MM.1S (cell line): ENCODE data around the gene RAB5A.
"Not testable (repeated sequence)": the region's sequence is repeated elsewhere in the genome, so short reads cannot be mapped to it uniquely, and the experiment has no call there.

Source experiments
- DNase-seq: peaks from one replicate; pipeline ENCODE4 v3.0.0-alpha.2; 2015
- H2AFZ ChIP-seq: fragments of 300-600 bp; sonication (generic); 2 replicates; pipeline ENCODE4 v1.6.0; 2016; ENCODE audit warnings: antibody characterized with exemption, low read length
- H3F3A ChIP-seq: fragments of 300-600 bp; sonication (generic); 2 replicates; pipeline ENCODE4 v1.6.1; 2016; ENCODE audit warnings: mild to moderate bottlenecking, antibody characterized with exemption, low read length, moderate library complexity, mixed read lengths; ENCODE audit not compliant: insufficient read depth
- H3K27ac ChIP-seq: fragments of 300-600 bp; sonication (generic); 2 replicates; pipeline ENCODE4 v1.5.1; 2016; ENCODE audit warnings: mild to moderate bottlenecking, low read length
- H3K27me3 ChIP-seq: fragments of 300-600 bp; sonication (generic); replicated peaks from 2 replicates; pipeline ENCODE4 v1.6.0; 2016; ENCODE audit warnings: low read length; ENCODE audit not compliant: insufficient read depth
- H3K36me3 ChIP-seq: fragments of 300-600 bp; sonication (generic); replicated peaks from 2 replicates; pipeline ENCODE4 v1.6.1; 2016; ENCODE audit warnings: mild to moderate bottlenecking, low read length, mixed read lengths; ENCODE audit not compliant: insufficient read depth
- H3K4me1 ChIP-seq: fragments of 300-600 bp; sonication (generic); 2 replicates; pipeline ENCODE4 v1.6.1; 2016; ENCODE audit warnings: low read length, mixed read lengths
- H3K4me2 ChIP-seq: fragments of 300-600 bp; sonication (generic); 2 replicates; pipeline ENCODE4 v1.6.0; 2016; ENCODE audit warnings: low read depth, low read length
- H3K4me3 ChIP-seq: fragments of 300-600 bp; sonication (generic); 2 replicates; pipeline ENCODE4 v1.5.1; 2016; ENCODE audit warnings: low read length, mixed read lengths
- H3K79me2 ChIP-seq: fragments of 300-600 bp; sonication (generic); 2 replicates; pipeline ENCODE4 v1.6.1; 2016; ENCODE audit warnings: mixed run types, low read length, mixed read lengths
- H3K9ac ChIP-seq: fragments of 300-600 bp; sonication (generic); 2 replicates; pipeline ENCODE4 v1.6.1; 2016; ENCODE audit warnings: low read length, mixed read lengths
- H3K9me2 ChIP-seq: fragments of 300-600 bp; sonication (generic); replicated peaks from 2 replicates; pipeline ENCODE4 v1.6.1; 2016; ENCODE audit warnings: mild to moderate bottlenecking, low read length, mixed read lengths; ENCODE audit not compliant: insufficient read depth
- H3K9me3 ChIP-seq: fragments of 300-600 bp; sonication (generic); replicated peaks from 2 replicates; pipeline ENCODE4 v1.6.1; 2016; ENCODE audit warnings: mild to moderate bottlenecking, low read length, mixed read lengths; ENCODE audit not compliant: insufficient read depth
- H4K20me1 ChIP-seq: fragments of 300-600 bp; sonication (generic); 2 replicates; pipeline ENCODE4 v1.6.1; 2016; ENCODE audit warnings: mild to moderate bottlenecking, low read length, moderate library complexity, mixed read lengths; ENCODE audit not compliant: insufficient read depth
- CTCF ChIP-seq: fragments of 300-600 bp; sonication (generic); IDR thresholded peaks from 2 replicates; pipeline ENCODE4 v1.5.1; 2016; ENCODE audit warnings: antibody characterized with exemption, low read length, mixed read lengths
- EZH2 ChIP-seq: fragments of 300-600 bp; sonication (generic); optimal IDR thresholded peaks from 2 replicates; pipeline ENCODE3; 2017; ENCODE audit warnings: low read depth, mild to moderate bottlenecking, antibody characterized with exemption, low read length, mixed read lengths
- EZH2phosphoT487 ChIP-seq: fragments of 300-600 bp; sonication (generic); IDR thresholded peaks from 2 replicates; pipeline ENCODE4 v1.6.1; 2018; ENCODE audit warnings: antibody characterized with exemption, low read length

RAB5A gene

GRCh38 chr3:19948226-19948591 lies 1.3 kb downstream of the RAB5A start:
- Histone ChIP-seq H3K27me3 (no peaks in the 10 kb centered on the region), H3K79me2 (peaks cover 61% of the 10 kb centered on the region), H3K4me3 (peak overlapping the region; percentile 95), H3F3A (peaks cover 16% of the 10 kb centered on the region), H3K36me3 (no peaks in the 10 kb centered on the region; the same call in 1 of the 2 replicates), H3K9me3 (no peaks in the 10 kb centered on the region), H3K27ac (peak overlapping the region; percentile 94; the same call in 1 of the 2 replicates), H3K4me2 (peak overlapping the region; percentile 85), H3K9me2 (no peaks in the 10 kb centered on the region), H3K4me1 (peaks cover 17% of the 10 kb centered on the region), H4K20me1 (peaks cover 17% of the 10 kb centered on the region; the same call in 1 of the 2 replicates), H2AFZ (peak overlapping the region; percentile 74; the same call in 1 of the 2 replicates), H3K9ac (peak overlapping the region; percentile 96)
- TF ChIP-seq CTCF = no peak
- TF ChIP-seq EZH2 = no peak
- no peak for TF ChIP-seq EZH2phosphoT487
- no peak for DNase-seq

GRCh38 chr3:19950316-19950715 lies 3.4 kb downstream of the RAB5A start:
- Histone ChIP-seq H3K9me2 (no peaks in the 10 kb centered on the region), H3K4me2 (no peak overlapping the region), H3F3A (peaks cover 16% of the 10 kb centered on the region), H3K9me3 (no peaks in the 10 kb centered on the region), H3K27me3 (no peaks in the 10 kb centered on the region), H3K36me3 (peaks cover 6% of the 10 kb centered on the region; the same call in 1 of the 2 replicates), H3K79me2 (peaks cover 82% of the 10 kb centered on the region), H3K4me3 (no peak overlapping the region), H4K20me1 (peaks cover 19% of the 10 kb centered on the region; the same call in 1 of the 2 replicates), H3K9ac (no peak overlapping the region), H2AFZ (no peak overlapping the region), H3K4me1 (peaks cover 17% of the 10 kb centered on the region), H3K27ac (no peak overlapping the region)
- DNase-seq = no peak
- TF ChIP-seq CTCF = no peak
- no peak for TF ChIP-seq EZH2phosphoT487
- no peak for TF ChIP-seq EZH2

- TF ChIP-seq EZH2phosphoT487 = no peak
- TF ChIP-seq EZH2 = no peak
- no peak for TF ChIP-seq CTCF
- peaks cover 11% of the 10 kb centered on the region; the same call in 1 of the 2 replicates for H4K20me1 ChIP-seq
- H2AFZ ChIP-seq = no peak overlapping the region
These were observed 7.8 kb downstream of the RAB5A start for GRCh38 chr3:19954676-19955075.

GRCh38 chr3:19957354-19957753 lies 10.5 kb downstream of the RAB5A start:
- H4K20me1 ChIP-seq, H3K4me2 ChIP-seq: not testable (repeated sequence)

More at GRCh38 chr3:19954676-19955075, 7.8 kb downstream of the RAB5A start:
- no peaks in the 10 kb centered on the region for H3K9me3 ChIP-seq
- peaks cover 96% of the 10 kb centered on the region for H3K79me2 ChIP-seq
- no peaks in the 10 kb centered on the region for H3F3A ChIP-seq
- DNase-seq = no peak
- no peak overlapping the region for H3K4me2 ChIP-seq
- H3K9ac ChIP-seq = no peak overlapping the region
- no peaks in the 10 kb centered on the region for H3K9me2 ChIP-seq
- H3K4me3 ChIP-seq = no peak overlapping the region
- H3K36me3 ChIP-seq = peaks cover 7% of the 10 kb centered on the region; the same call in 1 of the 2 replicates
- H3K4me1 ChIP-seq = no peaks in the 10 kb centered on the region
- H3K27me3 ChIP-seq = no peaks in the 10 kb centered on the region
- no peak overlapping the region for H3K27ac ChIP-seq

More at GRCh38 chr3:19957354-19957753, 10.5 kb downstream of the RAB5A start:
- H3K9me2 ChIP-seq, H3F3A ChIP-seq, H3K4me3 ChIP-seq, H3K4me1 ChIP-seq, H3K27me3 ChIP-seq, H3K27ac ChIP-seq, DNase-seq, H3K9me3 ChIP-seq, H3K9ac ChIP-seq, H2AFZ ChIP-seq: not testable (repeated sequence)
- Histone ChIP-seq H3K36me3 (peaks cover 11% of the 10 kb centered on the region; the same call in 1 of the 2 replicates), H3K79me2 (peaks cover 96% of the 10 kb centered on the region)
